Panc1 (cell line): ENCODE data around the gene GMDS. TPM values are rescaled to one million over a fixed set of nuclear protein-coding genes. Genes with fewer than 3 reads are reported as not detected.

Experiments
- ATAC-seq: fragments of 200-7000 bp; cut with Tn5 transposase; 2 replicates; pipeline ENCODE4 v1.9.1; 2020; ENCODE audit warnings: mild to moderate bottlenecking, moderate library complexity
- BruUV-seq: library from RNA; stranded (reverse); fragments of 400-500 nt; replicated peaks from 2 replicates; lab custom pipeline; 2021; lab: Mats Ljungman, UMichigan
- CTCF ChIA-PET: fragments of 300-600 bp; sonication (Branson Sonifier 250); formaldehyde crosslinking; loops from one replicate; lab custom pipeline; 2022; ENCODE audit warnings: antibody characterized with exemption; lab: Charles Lee
- POLR2A ChIA-PET: fragments of 300-600 bp; sonication (Branson Sonifier 250); formaldehyde crosslinking; loops from one replicate; lab custom pipeline; 2022; ENCODE audit warnings: antibody characterized with exemption; lab: Charles Lee
- DNase-seq: peaks from one replicate; pipeline ENCODE4 v3.0.0-alpha.2; 2010; ENCODE audit warnings: low read depth, low spot score
- H3K27ac ChIP-seq: 2 replicates; pipeline ENCODE4 v1.5.1; 2011; ENCODE audit warnings: mild to moderate bottlenecking, low read length, inconsistent platforms
- H3K27me3 ChIP-seq: fragments of 200-500 bp; sonication (Bioruptor generic); 2 replicates; pipeline ENCODE4 v1.6.0; 2014; ENCODE audit warnings: low read length, inconsistent platforms; ENCODE audit not compliant: control insufficient read depth, insufficient read depth
- H3K36me3 ChIP-seq: fragments of 200-500 bp; sonication (Bioruptor generic); 2 replicates; pipeline ENCODE4 v1.5.1; 2014; ENCODE audit warnings: inconsistent platforms, mild to moderate bottlenecking, low read length, moderate library complexity; ENCODE audit not compliant: control insufficient read depth, insufficient read depth
- H3K4me1 ChIP-seq: 2 replicates; pipeline ENCODE4 v1.5.1; 2011; ENCODE audit warnings: inconsistent platforms, mild to moderate bottlenecking, low read length, moderate library complexity; ENCODE audit not compliant: control insufficient read depth, insufficient read depth
- H3K4me3 ChIP-seq, 2 experiments: 2 replicates each; pipeline ENCODE4 v1.5.1; 2011 to 2012; ENCODE audit warnings: low read depth in 2 of 2, low read length in 2 of 2, mild to moderate bottlenecking in 2 of 2, inconsistent platforms in 1 of 2, moderate library complexity in 1 of 2
- H3K9me3 ChIP-seq: fragments of 200-500 bp; sonication (Bioruptor generic); 2 replicates; pipeline ENCODE4 v1.5.1; 2014; ENCODE audit warnings: low read depth, mild to moderate bottlenecking, inconsistent platforms, low read length, moderate library complexity; ENCODE audit not compliant: control insufficient read depth, insufficient read depth
- POLR2AphosphoS5 ChIP-seq: IDR thresholded peaks from 2 replicates; pipeline ENCODE4 v1.6.1; 2012; ENCODE audit warnings: mild to moderate bottlenecking, low read depth, low read length, moderate library complexity
- SIN3A ChIP-seq: IDR thresholded peaks from 2 replicates; pipeline ENCODE4 v1.6.1; 2012; ENCODE audit warnings: low read depth, mild to moderate bottlenecking, low read length, moderate library complexity, borderline replicate concordance; ENCODE audit not compliant: insufficient read depth
- TCF7L2 ChIP-seq: IDR thresholded peaks from 2 replicates; pipeline ENCODE4 v1.6.1; 2011; ENCODE audit warnings: mild to moderate bottlenecking, low read depth, low read length, inconsistent platforms
- in situ Hi-C: cut with HindIII; loops from 2 replicates; pipeline ENCODE4 v1.10.0; 2016; ENCODE audit warnings: low sequenced_read_pairs, low pct_unique_long_range_greater_than_20kb
- intact Hi-C: fragments of 100-400 bp; cut with micrococcal nuclease; formaldehyde crosslinking; loops from one replicate; pipeline ENCODE4 v1.10.0; 2022; ENCODE audit not compliant: unreplicated experiment
- total RNA-seq: library from RNA; stranded (reverse); gene quantifications from one replicate; pipeline ENCODE4 v1.2.1, GENCODE V29; 2021; ENCODE audit not compliant: unreplicated experiment
- TF ChIP-seq, protein P1 (sequence below), 2 experiments: IDR thresholded peaks; 2 replicates each; pipeline ENCODE4 v1.6.1; 2011 to 2012; ENCODE audit warnings: low read depth in 2 of 2, control low read depth in 1 of 2, low read length in 1 of 2, mild to moderate bottlenecking in 1 of 2, moderate library complexity in 1 of 2; ENCODE audit not compliant: insufficient read depth in 1 of 2
- TF ChIP-seq, protein P2 (sequence below): fragments of 450-650 bp; IDR thresholded peaks from 2 replicates; pipeline ENCODE4 v1.5.1; 2017; ENCODE audit warnings: mild to moderate bottlenecking

Gene GMDS
- total RNA-seq, 1 experiment from 2014 or later = 9.8 TPM

DNA sequence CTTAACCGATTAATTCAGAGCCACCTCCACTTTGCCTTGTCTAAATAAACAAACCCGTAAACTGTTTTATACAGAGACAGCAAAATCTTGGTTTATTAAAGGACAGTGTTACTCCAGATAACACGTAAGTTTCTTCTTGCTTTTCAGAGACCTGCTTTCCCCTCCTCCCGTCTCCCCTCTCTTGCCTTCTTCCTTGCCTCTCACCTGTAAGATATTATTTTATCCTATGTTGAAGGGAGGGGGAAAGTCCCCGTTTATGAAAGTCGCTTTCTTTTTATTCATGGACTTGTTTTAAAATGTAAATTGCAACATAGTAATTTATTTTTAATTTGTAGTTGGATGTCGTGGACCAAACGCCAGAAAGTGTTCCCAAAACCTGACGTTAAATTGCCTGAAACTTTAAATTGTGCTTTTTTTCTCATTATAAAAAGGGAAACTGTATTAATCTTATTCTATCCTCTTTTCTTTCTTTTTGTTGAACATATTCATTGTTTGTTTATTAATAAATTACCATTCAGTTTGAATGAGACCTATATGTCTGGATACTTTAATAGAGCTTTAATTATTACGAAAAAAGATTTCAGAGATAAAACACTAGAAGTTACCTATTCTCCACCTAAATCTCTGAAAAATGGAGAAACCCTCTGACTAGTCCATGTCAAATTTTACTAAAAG, 633.0 kb downstream of the GMDS start:
- ChIA-PET CTCF (interaction anchor here (1.2 kb wide), 1 partner anchor 492 kb away, joined by 4 read pairs; no protein-coding TSS in a partner anchor), POLR2A (interaction anchor here (0.7 kb wide), 1 partner anchor 173 kb away, joined by 6 read pairs; no protein-coding TSS in a partner anchor)
- Histone ChIP-seq H3K9me3 (no peaks in the 10 kb centered on the region), H3K27me3 (peaks cover 3% of the 10 kb centered on the region; the same call in 1 of the 2 replicates), H3K4me3 (peak overlapping the region; percentile 62 to 79), H3K36me3 (no peaks in the 10 kb centered on the region), H3K27ac (peak overlapping the region; percentile 4), H3K4me1 (peaks cover 13% of the 10 kb centered on the region)
- intact Hi-C loops = no loop called here
- no peak for TF ChIP-seq POLR2AphosphoS5
- no peak for TF ChIP-seq TCF7L2
- TF ChIP-seq, protein P1, sequence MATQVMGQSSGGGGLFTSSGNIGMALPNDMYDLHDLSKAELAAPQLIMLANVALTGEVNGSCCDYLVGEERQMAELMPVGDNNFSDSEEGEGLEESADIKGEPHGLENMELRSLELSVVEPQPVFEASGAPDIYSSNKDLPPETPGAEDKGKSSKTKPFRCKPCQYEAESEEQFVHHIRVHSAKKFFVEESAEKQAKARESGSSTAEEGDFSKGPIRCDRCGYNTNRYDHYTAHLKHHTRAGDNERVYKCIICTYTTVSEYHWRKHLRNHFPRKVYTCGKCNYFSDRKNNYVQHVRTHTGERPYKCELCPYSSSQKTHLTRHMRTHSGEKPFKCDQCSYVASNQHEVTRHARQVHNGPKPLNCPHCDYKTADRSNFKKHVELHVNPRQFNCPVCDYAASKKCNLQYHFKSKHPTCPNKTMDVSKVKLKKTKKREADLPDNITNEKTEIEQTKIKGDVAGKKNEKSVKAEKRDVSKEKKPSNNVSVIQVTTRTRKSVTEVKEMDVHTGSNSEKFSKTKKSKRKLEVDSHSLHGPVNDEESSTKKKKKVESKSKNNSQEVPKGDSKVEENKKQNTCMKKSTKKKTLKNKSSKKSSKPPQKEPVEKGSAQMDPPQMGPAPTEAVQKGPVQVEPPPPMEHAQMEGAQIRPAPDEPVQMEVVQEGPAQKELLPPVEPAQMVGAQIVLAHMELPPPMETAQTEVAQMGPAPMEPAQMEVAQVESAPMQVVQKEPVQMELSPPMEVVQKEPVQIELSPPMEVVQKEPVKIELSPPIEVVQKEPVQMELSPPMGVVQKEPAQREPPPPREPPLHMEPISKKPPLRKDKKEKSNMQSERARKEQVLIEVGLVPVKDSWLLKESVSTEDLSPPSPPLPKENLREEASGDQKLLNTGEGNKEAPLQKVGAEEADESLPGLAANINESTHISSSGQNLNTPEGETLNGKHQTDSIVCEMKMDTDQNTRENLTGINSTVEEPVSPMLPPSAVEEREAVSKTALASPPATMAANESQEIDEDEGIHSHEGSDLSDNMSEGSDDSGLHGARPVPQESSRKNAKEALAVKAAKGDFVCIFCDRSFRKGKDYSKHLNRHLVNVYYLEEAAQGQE (IDR thresholded peaks at IDR 0.05; ENCODE audit: insufficient read depth in 1 of 2, low read depth in 2 of 2, low read length in 1 of 2) = no peak
- TF ChIP-seq, protein P2, sequence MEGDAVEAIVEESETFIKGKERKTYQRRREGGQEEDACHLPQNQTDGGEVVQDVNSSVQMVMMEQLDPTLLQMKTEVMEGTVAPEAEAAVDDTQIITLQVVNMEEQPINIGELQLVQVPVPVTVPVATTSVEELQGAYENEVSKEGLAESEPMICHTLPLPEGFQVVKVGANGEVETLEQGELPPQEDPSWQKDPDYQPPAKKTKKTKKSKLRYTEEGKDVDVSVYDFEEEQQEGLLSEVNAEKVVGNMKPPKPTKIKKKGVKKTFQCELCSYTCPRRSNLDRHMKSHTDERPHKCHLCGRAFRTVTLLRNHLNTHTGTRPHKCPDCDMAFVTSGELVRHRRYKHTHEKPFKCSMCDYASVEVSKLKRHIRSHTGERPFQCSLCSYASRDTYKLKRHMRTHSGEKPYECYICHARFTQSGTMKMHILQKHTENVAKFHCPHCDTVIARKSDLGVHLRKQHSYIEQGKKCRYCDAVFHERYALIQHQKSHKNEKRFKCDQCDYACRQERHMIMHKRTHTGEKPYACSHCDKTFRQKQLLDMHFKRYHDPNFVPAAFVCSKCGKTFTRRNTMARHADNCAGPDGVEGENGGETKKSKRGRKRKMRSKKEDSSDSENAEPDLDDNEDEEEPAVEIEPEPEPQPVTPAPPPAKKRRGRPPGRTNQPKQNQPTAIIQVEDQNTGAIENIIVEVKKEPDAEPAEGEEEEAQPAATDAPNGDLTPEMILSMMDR = no peak
- in situ Hi-C loops = no loop called here
- TSS peak; percentile 94 for BruUV-seq
- DNase-seq = no peak
- ATAC-seq = no peak

DNA sequence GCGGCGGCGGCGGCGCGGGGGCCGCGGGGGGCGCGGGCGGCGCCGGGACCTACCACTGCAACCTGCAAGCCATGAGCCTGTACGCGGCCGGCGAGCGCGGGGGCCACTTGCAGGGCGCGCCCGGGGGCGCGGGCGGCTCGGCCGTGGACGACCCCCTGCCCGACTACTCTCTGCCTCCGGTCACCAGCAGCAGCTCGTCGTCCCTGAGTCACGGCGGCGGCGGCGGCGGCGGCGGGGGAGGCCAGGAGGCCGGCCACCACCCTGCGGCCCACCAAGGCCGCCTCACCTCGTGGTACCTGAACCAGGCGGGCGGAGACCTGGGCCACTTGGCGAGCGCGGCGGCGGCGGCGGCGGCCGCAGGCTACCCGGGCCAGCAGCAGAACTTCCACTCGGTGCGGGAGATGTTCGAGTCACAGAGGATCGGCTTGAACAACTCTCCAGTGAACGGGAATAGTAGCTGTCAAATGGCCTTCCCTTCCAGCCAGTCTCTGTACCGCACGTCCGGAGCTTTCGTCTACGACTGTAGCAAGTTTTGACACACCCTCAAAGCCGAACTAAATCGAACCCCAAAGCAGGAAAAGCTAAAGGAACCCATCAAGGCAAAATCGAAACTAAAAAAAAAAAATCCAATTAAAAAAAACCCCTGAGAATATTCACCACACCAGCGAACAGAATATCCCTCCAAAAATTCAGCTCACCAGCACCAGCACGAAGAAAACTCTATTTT, 633.7 kb downstream of the GMDS start:
- ATAC-seq (peak; percentile 24), DNase-seq (no peak)
- Histone ChIP-seq H3K4me1 (peaks cover 13% of the 10 kb centered on the region), H3K9me3 (no peaks in the 10 kb centered on the region), H3K27ac (peak overlapping the region; percentile 4), H3K27me3 (peaks cover 3% of the 10 kb centered on the region; the same call in 1 of the 2 replicates), H3K36me3 (no peaks in the 10 kb centered on the region), H3K4me3 (peak overlapping the region; percentile 62 to 79)
- in situ Hi-C loops (no loop called here), intact Hi-C loops (no loop called here)
- BruUV-seq = no TSS peak
- ChIA-PET CTCF (interaction anchor here (0.7 to 1.2 kb wide), 4 partner anchors 9 to 493 kb away, joined by 4 to 7 read pairs (median 5); no protein-coding TSS in a partner anchor), POLR2A (interaction anchor here (0.7 to 1.0 kb wide), 3 partner anchors 12 to 497 kb away, joined by 3 to 6 read pairs (median 6); no protein-coding TSS in a partner anchor)
- TF ChIP-seq SIN3A = 0 out of 2 replicates have a peak, but pooled peaks have one; percentile 50
- no peak for TF ChIP-seq TCF7L2
- TF ChIP-seq POLR2AphosphoS5 = no peak
- TF ChIP-seq, protein P1 (IDR thresholded peaks at IDR 0.05; ENCODE audit: insufficient read depth in 1 of 2, low read depth in 2 of 2, low read length in 1 of 2) = no peak
